Measurements from ENCODE around the gene C2orf15. TPM values are rescaled to one million over a fixed set of nuclear protein-coding genes. Genes with fewer than 3 reads are reported as not detected.
A peak's percentile ranks its signal among the peaks of the same experiment; 100 is the strongest.

Gene C2orf15
- polyA plus RNA-seq, 1 donor from 2014 or later, result 12.8 TPM

- Histone ChIP-seq H3K79me2 (replicated peaks; ENCODE audit: insufficient read depth, low read length) (peaks cover 51% of the 10 kb centered on the region), H3K4me3 (ENCODE audit: low read length) (peak within 1 kb of the TSS; percentile 87), H3K4me2 (ENCODE audit: low read length) (peak within 1 kb of the TSS; percentile 98), H3K9me3 (ENCODE audit: low read length) (no peaks in the 10 kb centered on the region), H3K9ac (ENCODE audit: low read length) (peak within 1 kb of the TSS; percentile 77), H4K20me1 (ENCODE audit: insufficient read depth) (no peaks in the 10 kb centered on the region), H3K27ac (ENCODE audit: low read length) (peak within 1 kb of the TSS; percentile 82), H3K36me3 (ENCODE audit: insufficient read depth, low read length) (no peaks in the 10 kb centered on the region), H3K9me2 (ENCODE audit: insufficient read depth, low read length) (no peaks in the 10 kb centered on the region), H2AFZ (ENCODE audit: low read depth, low read length) (peak within 1 kb of the TSS; percentile 78), H3K27me3 (ENCODE audit: insufficient read depth, low read depth, low read length) (no peaks in the 10 kb centered on the region), H3F3A (ENCODE audit: insufficient read depth, low read length, poor library complexity, severe bottlenecking) (no peaks in the 10 kb centered on the region)
- TF ChIP-seq RAD21 (conservative IDR thresholded peaks at IDR 0.05) (peak; percentile 33), EZH2 (IDR thresholded peaks at IDR 0.05; ENCODE audit: borderline replicate concordance, insufficient read depth, low read length, poor library complexity, severe bottlenecking) (no peak), MXI1 (conservative IDR thresholded peaks at IDR 0.05; ENCODE audit: poor library complexity, severe bottlenecking) (peak; percentile 85), POLR2AphosphoS5 (IDR thresholded peaks at IDR 0.05) (peak; percentile 85), TAF1 (IDR thresholded peaks at IDR 0.05; ENCODE audit: low read depth) (peak; percentile 99), SMC3 (conservative IDR thresholded peaks at IDR 0.05; ENCODE audit: poor library complexity) (peak; percentile 54), CTCF (IDR thresholded peaks at IDR 0.05; ENCODE audit: poor library complexity, severe bottlenecking) (no peak), EP300 (conservative IDR thresholded peaks at IDR 0.05; ENCODE audit: poor library complexity, severe bottlenecking) (peak; percentile 72)
- TF ChIP-seq, protein P1, sequence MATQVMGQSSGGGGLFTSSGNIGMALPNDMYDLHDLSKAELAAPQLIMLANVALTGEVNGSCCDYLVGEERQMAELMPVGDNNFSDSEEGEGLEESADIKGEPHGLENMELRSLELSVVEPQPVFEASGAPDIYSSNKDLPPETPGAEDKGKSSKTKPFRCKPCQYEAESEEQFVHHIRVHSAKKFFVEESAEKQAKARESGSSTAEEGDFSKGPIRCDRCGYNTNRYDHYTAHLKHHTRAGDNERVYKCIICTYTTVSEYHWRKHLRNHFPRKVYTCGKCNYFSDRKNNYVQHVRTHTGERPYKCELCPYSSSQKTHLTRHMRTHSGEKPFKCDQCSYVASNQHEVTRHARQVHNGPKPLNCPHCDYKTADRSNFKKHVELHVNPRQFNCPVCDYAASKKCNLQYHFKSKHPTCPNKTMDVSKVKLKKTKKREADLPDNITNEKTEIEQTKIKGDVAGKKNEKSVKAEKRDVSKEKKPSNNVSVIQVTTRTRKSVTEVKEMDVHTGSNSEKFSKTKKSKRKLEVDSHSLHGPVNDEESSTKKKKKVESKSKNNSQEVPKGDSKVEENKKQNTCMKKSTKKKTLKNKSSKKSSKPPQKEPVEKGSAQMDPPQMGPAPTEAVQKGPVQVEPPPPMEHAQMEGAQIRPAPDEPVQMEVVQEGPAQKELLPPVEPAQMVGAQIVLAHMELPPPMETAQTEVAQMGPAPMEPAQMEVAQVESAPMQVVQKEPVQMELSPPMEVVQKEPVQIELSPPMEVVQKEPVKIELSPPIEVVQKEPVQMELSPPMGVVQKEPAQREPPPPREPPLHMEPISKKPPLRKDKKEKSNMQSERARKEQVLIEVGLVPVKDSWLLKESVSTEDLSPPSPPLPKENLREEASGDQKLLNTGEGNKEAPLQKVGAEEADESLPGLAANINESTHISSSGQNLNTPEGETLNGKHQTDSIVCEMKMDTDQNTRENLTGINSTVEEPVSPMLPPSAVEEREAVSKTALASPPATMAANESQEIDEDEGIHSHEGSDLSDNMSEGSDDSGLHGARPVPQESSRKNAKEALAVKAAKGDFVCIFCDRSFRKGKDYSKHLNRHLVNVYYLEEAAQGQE (IDR thresholded peaks at IDR 0.05; ENCODE audit: borderline replicate concordance), result peak; percentile 98
These were observed 39.5 kb downstream of the C2orf15 start, which contains the start of the genes MITD1 and MRPL30 for GRCh38 chr2:99180755-99181623. Gene MITD1, minus strand, starts transcription at chr2:99181058. Its CDS starts 77 bp downstream, at chr2:99180981. Gene MRPL30, plus strand, starts transcription at chr2:99181184. Its CDS starts 5,020 bp downstream, at chr2:99186204.

GRCh38 chr2:99181624-99182000, 40.1 kb downstream of the C2orf15 start:
- Histone ChIP-seq H3K79me2 (replicated peaks; ENCODE audit: insufficient read depth, low read length) (peaks cover 53% of the 10 kb centered on the region), H3K9me2 (ENCODE audit: insufficient read depth, low read length) (no peaks in the 10 kb centered on the region), H3K27ac (ENCODE audit: low read length) (peak overlapping the region; percentile 82), H3K4me2 (ENCODE audit: low read length) (peak overlapping the region; percentile 98), H4K20me1 (ENCODE audit: insufficient read depth) (no peaks in the 10 kb centered on the region), H3K9me3 (ENCODE audit: low read length) (no peaks in the 10 kb centered on the region), H3K9ac (ENCODE audit: low read length) (peak overlapping the region; percentile 77), H3K36me3 (ENCODE audit: insufficient read depth, low read length) (no peaks in the 10 kb centered on the region), H3F3A (ENCODE audit: insufficient read depth, low read length, poor library complexity, severe bottlenecking) (no peaks in the 10 kb centered on the region), H3K27me3 (ENCODE audit: insufficient read depth, low read depth, low read length) (no peaks in the 10 kb centered on the region), H2AFZ (ENCODE audit: low read depth, low read length) (peak overlapping the region; percentile 53), H3K4me3 (ENCODE audit: low read length) (peak overlapping the region; percentile 87)
- TF ChIP-seq RAD21 (conservative IDR thresholded peaks at IDR 0.05) (no peak), EZH2 (IDR thresholded peaks at IDR 0.05; ENCODE audit: borderline replicate concordance, insufficient read depth, low read length, poor library complexity, severe bottlenecking) (no peak), SMC3 (conservative IDR thresholded peaks at IDR 0.05; ENCODE audit: poor library complexity) (no peak), POLR2AphosphoS5 (IDR thresholded peaks at IDR 0.05) (no peak), EP300 (conservative IDR thresholded peaks at IDR 0.05; ENCODE audit: poor library complexity, severe bottlenecking) (no peak), MXI1 (conservative IDR thresholded peaks at IDR 0.05; ENCODE audit: poor library complexity, severe bottlenecking) (no peak), CTCF (IDR thresholded peaks at IDR 0.05; ENCODE audit: poor library complexity, severe bottlenecking) (no peak), TAF1 (IDR thresholded peaks at IDR 0.05; ENCODE audit: low read depth) (no peak)
- TF ChIP-seq, protein P1 (IDR thresholded peaks at IDR 0.05; ENCODE audit: borderline replicate concordance), result no peak
